Astrocyte (in vitro differentiated cells and primary cell): ENCODE data around the gene POLR3GL.

ENCODE experiments used
- CTCF ChIP-seq: IDR thresholded peaks from 2 replicates; pipeline ENCODE4 v1.5.1; 2011; ENCODE audit warnings: low read depth, mild to moderate bottlenecking, inconsistent platforms, low read length, moderate library complexity; ENCODE audit not compliant: insufficient read depth
- EZH2 ChIP-seq: IDR thresholded peaks from 2 replicates; pipeline ENCODE4 v1.6.1; 2012; ENCODE audit warnings: mild to moderate bottlenecking, low read length, inconsistent platforms; ENCODE audit not compliant: insufficient read depth

GRCh38 chr1:145956361-145956760 is 8.1 kb upstream of the POLR3GL start:
- TF ChIP-seq CTCF (no peak), EZH2 (no peak)
